ENCODE data around the gene NR6A1.

DNA sequence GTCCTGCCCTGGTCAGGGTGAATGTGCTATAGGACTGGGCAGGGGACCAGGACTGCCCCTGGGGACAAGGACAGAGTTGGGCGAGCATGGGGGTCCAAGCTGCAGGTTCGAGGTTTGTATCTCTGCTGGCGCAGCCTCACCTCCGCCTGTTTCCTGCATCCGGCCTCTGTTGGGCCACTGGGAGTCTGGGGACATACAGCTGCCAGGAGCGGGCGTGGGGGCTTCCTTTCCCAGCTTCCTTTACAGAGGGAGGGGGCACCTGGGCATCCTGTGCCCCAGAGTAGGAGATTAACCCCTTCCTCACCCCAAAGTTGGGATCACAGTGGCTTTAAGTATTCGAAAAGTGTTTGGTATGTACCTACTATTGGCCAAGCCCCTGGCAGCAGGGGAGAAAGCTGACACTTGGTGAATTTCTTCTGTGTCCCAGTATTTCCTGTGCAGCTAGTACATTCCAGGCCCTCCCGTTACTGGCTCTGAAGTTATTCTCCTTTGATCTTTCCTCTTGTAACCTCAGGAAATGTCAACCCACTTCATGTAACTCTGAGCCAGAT is 24.8 kb upstream of the NR6A1 start:
- TF ChIP-seq, protein P1, sequence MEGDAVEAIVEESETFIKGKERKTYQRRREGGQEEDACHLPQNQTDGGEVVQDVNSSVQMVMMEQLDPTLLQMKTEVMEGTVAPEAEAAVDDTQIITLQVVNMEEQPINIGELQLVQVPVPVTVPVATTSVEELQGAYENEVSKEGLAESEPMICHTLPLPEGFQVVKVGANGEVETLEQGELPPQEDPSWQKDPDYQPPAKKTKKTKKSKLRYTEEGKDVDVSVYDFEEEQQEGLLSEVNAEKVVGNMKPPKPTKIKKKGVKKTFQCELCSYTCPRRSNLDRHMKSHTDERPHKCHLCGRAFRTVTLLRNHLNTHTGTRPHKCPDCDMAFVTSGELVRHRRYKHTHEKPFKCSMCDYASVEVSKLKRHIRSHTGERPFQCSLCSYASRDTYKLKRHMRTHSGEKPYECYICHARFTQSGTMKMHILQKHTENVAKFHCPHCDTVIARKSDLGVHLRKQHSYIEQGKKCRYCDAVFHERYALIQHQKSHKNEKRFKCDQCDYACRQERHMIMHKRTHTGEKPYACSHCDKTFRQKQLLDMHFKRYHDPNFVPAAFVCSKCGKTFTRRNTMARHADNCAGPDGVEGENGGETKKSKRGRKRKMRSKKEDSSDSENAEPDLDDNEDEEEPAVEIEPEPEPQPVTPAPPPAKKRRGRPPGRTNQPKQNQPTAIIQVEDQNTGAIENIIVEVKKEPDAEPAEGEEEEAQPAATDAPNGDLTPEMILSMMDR (IDR thresholded peaks at IDR 0.05; ENCODE audit: control extremely low read depth in 1 of 3, insufficient read depth in 1 of 3, low read depth in 1 of 3, low read length in 3 of 3): no peak
- no peak for TF ChIP-seq BCL11A (IDR thresholded peaks at IDR 0.05; ENCODE audit: low read depth in 2 of 2, low read length in 2 of 2)
- no peak for TF ChIP-seq POLR2AphosphoS5 (IDR thresholded peaks at IDR 0.05; ENCODE audit: low read depth, low read length)

All from H1 (cell line).